RWPE1 (cell line): Measurements from ENCODE around the gene EIF5B.

Source experiments
- CTCF ChIA-PET: fragments of 350-600 bp; sonication (Branson Sonifier 250); formaldehyde crosslinking; extraction: SDS; loops from one replicate; lab custom pipeline; 2021; lab: Yijun Ruan, JAX
- POLR2A ChIA-PET: fragments of 400-600 bp; formaldehyde crosslinking; extraction: SDS; loops from one replicate; lab custom pipeline; 2020; ENCODE audit warnings: antibody characterized with exemption; ENCODE audit not compliant: low non-redundant PET; lab: Yijun Ruan, JAX
- DNase-seq: peaks from one replicate; pipeline ENCODE4 v3.0.0; 2012; ENCODE audit warnings: low spot score
- H3K27ac ChIP-seq: fragments of 450-650 bp; 2 replicates; pipeline ENCODE4 v1.5.1; 2017
- CTCF ChIP-seq: fragments of 450-650 bp; conservative IDR thresholded peaks from 2 replicates; pipeline ENCODE4 v1.5.1; 2017; ENCODE audit warnings: low read depth, mild to moderate bottlenecking

Gene EIF5B

GRCh38 chr2:99386011-99386410, 48.8 kb downstream of the EIF5B start:
- POLR2A ChIA-PET, result no interaction called here
- DNase-seq, result no peak
- CTCF ChIA-PET, result no interaction called here
- no peak overlapping the region for H3K27ac ChIP-seq
- TF ChIP-seq CTCF, result no peak

- no peak for DNase-seq
- CTCF ChIA-PET, result no interaction called here
Observed at GRCh38 chr2:99388892-99389291, 51.7 kb downstream of the EIF5B start.

GRCh38 chr2:99389371-99389770, 52.2 kb downstream of the EIF5B start:
- no peak for DNase-seq
- H3K27ac ChIP-seq, result no peak overlapping the region
- no peak for TF ChIP-seq CTCF
- POLR2A ChIA-PET, result no interaction called here
- CTCF ChIA-PET, result no interaction called here

More at GRCh38 chr2:99388892-99389291, 51.7 kb downstream of the EIF5B start:
- POLR2A ChIA-PET, result no interaction called here
- H3K27ac ChIP-seq, result no peak overlapping the region
- TF ChIP-seq CTCF, result no peak

GRCh38 chr2:99389946-99390345, 52.8 kb downstream of the EIF5B start:
- ChIA-PET CTCF (no interaction called here), POLR2A (no interaction called here)

GRCh38 chr2:99395589-99396130, 58.5 kb downstream of the EIF5B start:
- ChIA-PET CTCF (interaction anchor here (0.6 kb wide), 2 partner anchors 95 to 720 kb away, joined by 4 read pairs; partner anchors contain the start of gene REV1), POLR2A (no interaction called here)
- DNase-seq, result no peak
- TF ChIP-seq CTCF, result no peak
- H3K27ac ChIP-seq, result no peak overlapping the region

More at GRCh38 chr2:99389946-99390345, 52.8 kb downstream of the EIF5B start:
- no peak overlapping the region for H3K27ac ChIP-seq
- no peak for TF ChIP-seq CTCF
- no peak for DNase-seq

- no peak for DNase-seq
- no peak for TF ChIP-seq CTCF
- ChIA-PET CTCF (no interaction called here), POLR2A (no interaction called here)
- no peak overlapping the region for H3K27ac ChIP-seq
Observed at GRCh38 chr2:99397266-99397920, 60.2 kb downstream of the EIF5B start.
